Astrocyte (in vitro differentiated cells and primary cell): ENCODE results near the gene ZFP36L1.

Experiments used
- CTCF ChIP-seq: IDR thresholded peaks from 2 replicates; pipeline ENCODE4 v1.5.1; 2011; ENCODE audit warnings: low read depth, mild to moderate bottlenecking, inconsistent platforms, low read length, moderate library complexity; ENCODE audit not compliant: insufficient read depth
- EZH2 ChIP-seq: IDR thresholded peaks from 2 replicates; pipeline ENCODE4 v1.6.1; 2012; ENCODE audit warnings: mild to moderate bottlenecking, low read length, inconsistent platforms; ENCODE audit not compliant: insufficient read depth

GRCh38 chr14:68772761-68773381 is 20.0 kb downstream of the ZFP36L1 start:
- TF ChIP-seq CTCF = no peak
- TF ChIP-seq EZH2 = no peak
